GM21515 (cell line): ENCODE data around the gene DPYSL3.
"Not testable (repeated sequence)": the region's sequence is repeated elsewhere in the genome, so short reads cannot be mapped to it uniquely, and the experiment has no call there.

Source experiments
- ATAC-seq: cut with Tn5 transposase; IDR thresholded peaks from one replicate; pipeline ENCODE4 v1.9.1; 2021; ENCODE audit not compliant: unreplicated experiment

DPYSL3 gene

DNA sequence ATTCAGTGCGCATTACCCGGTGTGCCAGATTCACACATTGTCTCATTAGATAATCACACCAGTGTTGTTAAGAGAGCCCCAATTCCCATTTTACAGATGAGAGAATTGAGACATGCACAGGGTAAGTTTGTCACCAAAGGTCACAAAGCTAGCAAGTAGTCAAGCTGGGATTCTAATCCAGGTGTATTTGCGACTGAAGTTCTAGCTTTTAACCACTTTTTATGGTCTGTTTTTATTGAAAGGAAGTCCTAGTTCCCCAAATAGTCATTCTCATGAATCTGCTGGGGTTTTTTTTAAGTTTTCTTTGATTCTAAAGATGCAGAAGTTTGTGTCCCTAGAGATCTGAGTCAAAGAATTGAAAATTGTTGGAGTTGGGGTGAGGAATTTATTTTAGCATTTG, 136.5 kb downstream of the DPYSL3 start:
- no peak for ATAC-seq

- no peak for ATAC-seq
These were observed 137.7 kb downstream of the DPYSL3 start for GRCh38 chr5:147372191-147372590.

GRCh38 chr5:147371290-147371689, 138.6 kb downstream of the DPYSL3 start:
- ATAC-seq, result no peak

DNA sequence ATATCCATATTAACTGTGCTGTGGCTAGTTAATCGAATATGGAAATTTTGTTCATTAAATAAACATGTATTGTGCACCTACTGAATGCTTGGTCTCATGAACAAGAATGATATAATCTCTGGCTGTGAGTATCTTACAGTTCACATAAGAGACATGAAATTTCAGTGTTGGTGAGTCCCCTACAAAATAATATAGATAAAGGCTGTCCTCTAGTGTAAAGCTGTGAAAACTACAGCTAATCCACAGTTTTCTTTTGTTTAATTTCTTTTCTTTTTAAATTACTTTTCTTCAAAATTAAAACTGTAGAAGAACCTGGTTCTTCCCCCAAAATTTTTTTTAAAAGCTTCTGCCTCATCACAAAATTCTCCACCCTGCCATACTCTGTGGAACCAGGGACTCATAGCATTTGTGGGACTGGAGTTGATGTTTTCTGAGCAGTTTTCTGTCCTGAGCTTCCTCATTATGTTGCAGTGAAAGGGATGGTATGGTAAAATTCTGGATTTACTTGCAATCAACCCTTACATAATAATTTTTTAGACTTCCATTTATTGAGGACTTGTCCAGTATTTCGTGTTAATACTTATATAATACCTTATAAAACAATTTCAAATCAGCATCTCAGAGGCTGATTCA, 140.0 kb downstream of the DPYSL3 start:
- no peak for ATAC-seq

- ATAC-seq, result not testable (repeated sequence)
These were observed 142.5 kb downstream of the DPYSL3 start for GRCh38 chr5:147367381-147367780.

GRCh38 chr5:147361441-147362175, 148.3 kb downstream of the DPYSL3 start:
- ATAC-seq, result no peak

DNA sequence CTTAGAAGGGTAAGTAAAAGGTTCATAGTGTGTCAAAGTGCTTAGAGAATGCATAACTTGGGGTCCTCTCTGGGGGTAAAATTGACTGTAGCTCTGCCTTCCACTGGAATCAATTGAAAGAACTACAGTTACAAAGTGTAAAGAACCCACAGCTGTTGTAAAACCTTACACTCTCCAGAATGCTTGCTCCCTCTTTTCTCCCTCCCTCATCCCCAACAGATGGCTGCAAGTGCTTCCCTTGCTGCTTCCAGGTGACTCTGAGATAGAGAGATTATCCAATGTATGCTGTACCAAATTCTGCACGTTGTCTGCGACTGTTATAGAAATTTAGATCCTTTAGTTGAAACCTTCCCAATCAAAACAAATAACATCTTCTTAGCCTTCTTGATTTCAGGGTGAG, 149.1 kb downstream of the DPYSL3 start:
- no peak for ATAC-seq

DNA sequence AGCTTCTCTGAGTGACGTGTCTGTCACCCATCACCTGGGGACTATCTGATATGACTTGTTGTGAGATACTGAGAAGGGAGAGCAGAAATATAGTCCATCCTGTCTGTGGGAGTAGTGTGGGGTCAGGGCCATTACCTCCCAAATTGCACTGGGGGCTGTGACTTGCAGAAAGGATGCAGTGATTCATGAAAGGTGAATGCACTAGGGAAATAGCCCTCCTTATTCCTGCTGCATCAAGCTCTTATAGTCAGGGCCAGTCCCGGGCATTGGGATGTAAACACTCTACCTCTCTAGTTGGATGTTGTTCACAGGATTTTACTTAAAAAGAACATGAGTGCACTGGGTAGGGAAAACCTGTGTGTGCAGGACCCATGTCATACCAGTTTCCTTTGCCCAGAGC, 150.3 kb downstream of the DPYSL3 start:
- no peak for ATAC-seq

- no peak for ATAC-seq
These were observed 150.8 kb downstream of the DPYSL3 start for GRCh38 chr5:147359101-147359500.

- no peak for ATAC-seq
These were observed 160.6 kb downstream of the DPYSL3 start for GRCh38 chr5:147349241-147349640.

GRCh38 chr5:147348451-147348850, 161.4 kb downstream of the DPYSL3 start:
- ATAC-seq, result no peak

DNA sequence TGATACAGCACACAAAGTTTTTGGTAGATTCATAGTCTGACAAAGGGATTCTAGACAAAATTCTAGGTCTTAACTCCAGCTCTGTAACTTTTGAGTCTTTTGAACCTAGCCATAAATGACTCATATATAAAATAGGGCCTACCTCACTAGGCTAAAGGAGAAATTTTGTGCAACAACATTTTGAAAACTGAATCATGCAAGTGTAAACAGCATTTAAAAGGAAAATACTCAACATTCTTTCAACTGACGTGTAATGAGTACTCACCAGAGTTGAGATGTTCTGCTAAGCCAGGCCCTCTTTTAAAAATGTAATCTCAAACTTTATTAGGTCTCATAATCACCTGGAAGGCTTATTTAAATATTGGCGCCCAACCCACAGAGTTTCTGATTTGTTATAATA, 161.8 kb downstream of the DPYSL3 start:
- no peak for ATAC-seq

DNA sequence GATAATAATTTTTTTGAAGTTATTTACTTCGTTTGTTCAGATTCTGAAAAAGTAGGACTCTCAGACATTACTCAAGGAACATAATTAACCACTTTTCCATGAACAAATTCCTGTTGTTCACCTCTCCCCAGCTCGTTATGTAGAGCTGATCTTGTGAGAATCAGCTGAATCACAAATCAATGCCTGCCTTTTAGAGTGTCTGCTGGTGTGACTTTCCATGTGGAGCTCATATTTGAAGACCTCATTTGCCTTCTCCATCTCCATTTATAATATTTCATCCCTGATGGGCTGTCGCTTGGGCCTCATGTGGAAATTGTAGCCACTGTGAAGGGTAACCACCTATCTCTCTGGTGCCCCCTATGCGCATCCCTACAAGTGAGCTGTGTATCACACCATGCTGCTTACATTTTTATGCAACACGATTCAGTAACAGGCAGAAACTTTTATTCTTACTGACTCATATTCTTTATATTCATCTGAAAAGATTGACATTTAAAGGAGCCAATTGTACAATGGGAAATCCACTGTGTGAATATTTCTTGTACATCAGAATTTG, 163.8 kb downstream of the DPYSL3 start:
- ATAC-seq, result no peak

DNA sequence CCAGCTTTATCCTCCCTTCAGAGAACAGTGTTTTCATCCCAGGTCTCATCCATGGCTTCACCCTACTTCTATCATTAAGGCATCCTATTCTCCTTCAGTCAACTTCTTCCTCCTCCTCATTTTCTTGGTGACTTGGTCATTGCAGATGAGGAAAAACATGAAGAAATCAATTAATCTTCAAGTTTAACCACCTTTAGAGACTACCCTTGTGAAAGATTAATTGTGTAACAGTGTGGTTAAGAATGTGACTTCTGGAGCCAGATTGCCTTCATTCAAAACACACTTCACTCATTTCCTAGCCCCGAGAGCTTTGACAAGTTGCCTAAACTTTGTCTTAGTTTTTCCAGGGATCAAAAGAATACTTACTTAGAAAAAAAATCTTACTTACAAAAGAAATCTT, 165.0 kb downstream of the DPYSL3 start:
- ATAC-seq, result no peak

- no peak for ATAC-seq
These were observed 168.5 kb downstream of the DPYSL3 start for GRCh38 chr5:147341345-147341744.

DNA sequence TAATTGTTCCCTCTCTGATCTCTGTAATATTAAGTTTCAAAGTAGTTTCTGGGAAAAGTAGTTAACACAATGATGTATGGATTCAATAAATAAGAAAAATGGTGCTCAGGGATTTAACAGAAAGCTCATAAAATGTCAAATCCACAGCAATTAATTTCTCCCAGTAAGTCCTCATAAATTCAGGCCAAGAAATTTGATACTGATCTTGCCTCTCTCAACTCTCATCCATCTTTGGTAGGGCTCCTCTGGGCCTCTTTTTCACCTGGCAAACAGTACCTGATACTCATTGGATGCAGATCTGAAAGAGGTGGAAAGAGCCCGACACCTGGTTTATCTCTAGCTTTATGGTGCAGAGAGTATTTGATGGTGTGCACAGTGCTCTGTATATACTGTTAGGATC, 168.9 kb downstream of the DPYSL3 start:
- ATAC-seq, result no peak
